IMR-90 (cell line): ENCODE results near the gene DDC. TPM values are rescaled to one million over a fixed set of nuclear protein-coding genes. Genes with fewer than 3 reads are reported as not detected.

Experiments used
- ATAC-seq: fragments of 200-7000 bp; cut with Tn5 transposase; 2 replicates; pipeline ENCODE4 v1.9.1; 2020; ENCODE audit warnings: low read depth, mild to moderate bottlenecking, moderate library complexity
- BruUV-seq: library from RNA; stranded (reverse); fragments of 400-500 nt; replicated peaks from 2 replicates; lab custom pipeline; 2021; lab: Mats Ljungman, UMichigan
- CTCF ChIA-PET: fragments of 300-600 bp; formaldehyde crosslinking; extraction: SDS; loops from one replicate; lab custom pipeline; 2021; ENCODE audit warnings: antibody characterized with exemption; lab: Yijun Ruan, JAX
- POLR2A ChIA-PET: fragments of 300-600 bp; sonication (Branson Sonifier 250); formaldehyde crosslinking; loops from one replicate; lab custom pipeline; 2022; ENCODE audit warnings: antibody characterized with exemption; ENCODE audit not compliant: unreplicated experiment; lab: Charles Lee
- DNase-seq: peaks from one replicate; pipeline ENCODE4 v3.0.0; 2013
- H2AFZ ChIP-seq: replicated peaks from 2 replicates; pipeline ENCODE3; 2013; ENCODE audit warnings: low read length, mild to moderate bottlenecking; ENCODE audit not compliant: poor library complexity
- H2AK5ac ChIP-seq: 2 replicates; pipeline ENCODE4 v1.6.1; 2013; ENCODE audit warnings: low read depth, low read length, inconsistent platforms
- H2AK9ac ChIP-seq: replicated peaks from 2 replicates; pipeline ENCODE3; 2013; ENCODE audit warnings: mild to moderate bottlenecking, low read depth, low read length, moderate library complexity; ENCODE audit not compliant: poor library complexity
- H2BK120ac ChIP-seq: 2 replicates; pipeline ENCODE4 v1.6.1; 2013; ENCODE audit warnings: low read depth, low read length, inconsistent platforms
- H2BK15ac ChIP-seq: 3 replicates; pipeline ENCODE4 v1.6.1; 2013; ENCODE audit warnings: low read depth, low read length, inconsistent platforms
- H2BK20ac ChIP-seq: 2 replicates; pipeline ENCODE4 v1.6.1; 2013; ENCODE audit warnings: low read depth, mild to moderate bottlenecking, inconsistent platforms, low read length, moderate library complexity
- H2BK5ac ChIP-seq: 2 replicates; pipeline ENCODE4 v1.6.1; 2013; ENCODE audit warnings: mild to moderate bottlenecking, low read depth, low read length, inconsistent platforms; ENCODE audit not compliant: poor library complexity, severe bottlenecking
- H3K14ac ChIP-seq: replicated peaks from 2 replicates; pipeline ENCODE4 v1.6.1; 2013; ENCODE audit warnings: low read depth, low read length, inconsistent platforms
- H3K18ac ChIP-seq: 2 replicates; pipeline ENCODE4 v1.6.1; 2013; ENCODE audit warnings: low read depth, low read length, control low read depth
- H3K23ac ChIP-seq: 2 replicates; pipeline ENCODE4 v1.6.1; 2013; ENCODE audit warnings: low read depth, low read length, inconsistent platforms
- H3K27ac ChIP-seq: 2 replicates; pipeline ENCODE4 v1.5.1; 2013; ENCODE audit warnings: mild to moderate bottlenecking, control low read depth, low read length; ENCODE audit not compliant: insufficient read depth
- H3K27me3 ChIP-seq: 2 replicates; pipeline ENCODE4 v1.6.1; 2013; ENCODE audit warnings: low read length; ENCODE audit not compliant: control insufficient read depth, insufficient read depth
- H3K36me3 ChIP-seq: 2 replicates; pipeline ENCODE4 v1.6.1; 2013; ENCODE audit warnings: low read length, mixed read lengths; ENCODE audit not compliant: control insufficient read depth, insufficient read depth
- H3K4ac ChIP-seq: 2 replicates; pipeline ENCODE4 v1.6.1; 2013; ENCODE audit warnings: low read depth, low read length, inconsistent platforms
- H3K4me1 ChIP-seq: 2 replicates; pipeline ENCODE4 v1.6.1; 2013; ENCODE audit warnings: low read length, mixed read lengths; ENCODE audit not compliant: control insufficient read depth, insufficient read depth
- H3K4me2 ChIP-seq: 2 replicates; pipeline ENCODE4 v1.6.1; 2013; ENCODE audit warnings: low read depth, mild to moderate bottlenecking, control low read depth, low read length, moderate library complexity
- H3K4me3 ChIP-seq: 2 replicates; pipeline ENCODE4 v1.5.1; 2013; ENCODE audit warnings: low read depth, mild to moderate bottlenecking, control low read depth, low read length, moderate library complexity; ENCODE audit not compliant: insufficient read depth
- H3K56ac ChIP-seq: 2 replicates; pipeline ENCODE4 v1.6.1; 2013; ENCODE audit warnings: low read length, inconsistent platforms; ENCODE audit not compliant: insufficient read depth; ENCODE audit errors: extremely low read depth
- H3K79me1 ChIP-seq, 2 experiments: 2 replicates each; pipeline ENCODE4 v1.6.1; 2013; ENCODE audit warnings: low read length in 2 of 2, inconsistent platforms in 1 of 2, low read depth in 1 of 2
- H3K9ac ChIP-seq: 2 replicates; pipeline ENCODE4 v1.6.1; 2013; ENCODE audit warnings: low read depth, low read length, control low read depth
- H3K9me1 ChIP-seq: 2 replicates; pipeline ENCODE4 v1.6.1; 2013; ENCODE audit warnings: low read length, inconsistent platforms; ENCODE audit not compliant: insufficient read depth
- H3K9me3 ChIP-seq: 2 replicates; pipeline ENCODE4 v1.6.1; 2013; ENCODE audit warnings: low read length; ENCODE audit not compliant: control insufficient read depth, insufficient read depth
- H4K20me1 ChIP-seq: 2 replicates; pipeline ENCODE4 v1.6.1; 2013; ENCODE audit warnings: low read length, inconsistent platforms; ENCODE audit not compliant: insufficient read depth
- H4K5ac ChIP-seq: 2 replicates; pipeline ENCODE4 v1.6.1; 2013; ENCODE audit warnings: mild to moderate bottlenecking, low read depth, low read length, control low read depth
- H4K8ac ChIP-seq, 2 experiments: 2 replicates each; pipeline ENCODE4 v1.6.1; 2013; ENCODE audit warnings: low read depth in 2 of 2, low read length in 2 of 2, control low read depth in 1 of 2, inconsistent platforms in 1 of 2
- H4K91ac ChIP-seq: 2 replicates; pipeline ENCODE4 v1.6.1; 2013; ENCODE audit warnings: low read depth, low read length, inconsistent platforms; ENCODE audit not compliant: insufficient read depth
- BHLHE40 ChIP-seq: fragments of 150-350 bp; IDR thresholded peaks from 2 replicates; pipeline ENCODE4 v1.6.1; 2016; ENCODE audit warnings: mild to moderate bottlenecking, low read depth, low read length
- CEBPB ChIP-seq: IDR thresholded peaks from 2 replicates; pipeline ENCODE4 v1.6.1; 2012; ENCODE audit warnings: low read depth, low read length, improper control_type of control experiment
- MXI1 ChIP-seq: IDR thresholded peaks from 2 replicates; pipeline ENCODE4 v1.6.1; 2012; ENCODE audit warnings: low read depth, mild to moderate bottlenecking, low read length, moderate library complexity, borderline replicate concordance
- NFE2L2 ChIP-seq: fragments of 150-350 bp; IDR thresholded peaks from 2 replicates; pipeline ENCODE4 v1.6.1; 2016; ENCODE audit warnings: low read depth, mild to moderate bottlenecking, low read length
- RCOR1 ChIP-seq: IDR thresholded peaks from 2 replicates; pipeline ENCODE4 v1.6.1; 2012; ENCODE audit warnings: mild to moderate bottlenecking, low read length, improper control_type of control experiment; ENCODE audit not compliant: insufficient replicate concordance
- SMC3 ChIP-seq: fragments of 150-350 bp; IDR thresholded peaks from 2 replicates; pipeline ENCODE4 v1.6.1; 2016; ENCODE audit warnings: low read depth, mild to moderate bottlenecking, antibody characterized with exemption, low read length, moderate library complexity
- WGBS, 2 experiments: methylation state at CpG; one replicate each; pipeline versions ENCODE4 v1.1.5 to v1.1.7; 2013; ENCODE audit warnings: missing lambda C conversion rate in 2 of 2; ENCODE audit not compliant: insufficient read length in 1 of 2; ENCODE audit errors: extremely low coverage in 2 of 2; 5-methylcytosine and 5-hydroxymethylcytosine counted together
- dilution Hi-C: fragments of 300-500 bp; cut with HindIII; formaldehyde crosslinking; loops from one replicate; pipeline ENCODE4 v1.14.3; 2018; ENCODE audit warnings: low sequenced_read_pairs; ENCODE audit not compliant: unreplicated experiment
- in situ Hi-C: fragments of 300-500 bp; cut with MboI; formaldehyde crosslinking; loops from 3 replicates; pipeline ENCODE4 v1.14.3; 2019; ENCODE audit warnings: low sequenced_read_pairs, inconsistent platforms, mixed read lengths
- intact Hi-C: fragments of 100-400 bp; cut with micrococcal nuclease; formaldehyde crosslinking; loops from 2 replicates; pipeline ENCODE4 v1.10.0; 2022
- polyA plus RNA-seq, 3 experiments: library from polyadenylated mRNA; depleted of rRNA; stranded (reverse); fragments of >200 nt; gene quantifications; 2 replicates each; pipeline ENCODE4 v1.2.3, GENCODE V29; 2012; ENCODE audit warnings: low replicate concordance in 1 of 3
- total RNA-seq: library from RNA; depleted of rRNA; stranded (reverse); fragments of >200 nt; gene quantifications from 2 replicates; pipeline ENCODE4 v1.2.3, GENCODE V29; 2012
- TF ChIP-seq, protein P1 (sequence below): conservative IDR thresholded peaks from 2 replicates; pipeline ENCODE4 v1.5.1; 2012; ENCODE audit warnings: mild to moderate bottlenecking, low read depth, low read length, improper control_type of control experiment
- TF ChIP-seq, protein P2 (sequence below): fragments of 150-350 bp; IDR thresholded peaks from 2 replicates; pipeline ENCODE4 v1.6.1; 2017; ENCODE audit warnings: mild to moderate bottlenecking, antibody characterized with exemption, low read length, low read depth

Gene DDC
- total and polyA plus RNA-seq, 2 of the 4 experiments (the other 2 are of a cell fraction), result not detected

DNA sequence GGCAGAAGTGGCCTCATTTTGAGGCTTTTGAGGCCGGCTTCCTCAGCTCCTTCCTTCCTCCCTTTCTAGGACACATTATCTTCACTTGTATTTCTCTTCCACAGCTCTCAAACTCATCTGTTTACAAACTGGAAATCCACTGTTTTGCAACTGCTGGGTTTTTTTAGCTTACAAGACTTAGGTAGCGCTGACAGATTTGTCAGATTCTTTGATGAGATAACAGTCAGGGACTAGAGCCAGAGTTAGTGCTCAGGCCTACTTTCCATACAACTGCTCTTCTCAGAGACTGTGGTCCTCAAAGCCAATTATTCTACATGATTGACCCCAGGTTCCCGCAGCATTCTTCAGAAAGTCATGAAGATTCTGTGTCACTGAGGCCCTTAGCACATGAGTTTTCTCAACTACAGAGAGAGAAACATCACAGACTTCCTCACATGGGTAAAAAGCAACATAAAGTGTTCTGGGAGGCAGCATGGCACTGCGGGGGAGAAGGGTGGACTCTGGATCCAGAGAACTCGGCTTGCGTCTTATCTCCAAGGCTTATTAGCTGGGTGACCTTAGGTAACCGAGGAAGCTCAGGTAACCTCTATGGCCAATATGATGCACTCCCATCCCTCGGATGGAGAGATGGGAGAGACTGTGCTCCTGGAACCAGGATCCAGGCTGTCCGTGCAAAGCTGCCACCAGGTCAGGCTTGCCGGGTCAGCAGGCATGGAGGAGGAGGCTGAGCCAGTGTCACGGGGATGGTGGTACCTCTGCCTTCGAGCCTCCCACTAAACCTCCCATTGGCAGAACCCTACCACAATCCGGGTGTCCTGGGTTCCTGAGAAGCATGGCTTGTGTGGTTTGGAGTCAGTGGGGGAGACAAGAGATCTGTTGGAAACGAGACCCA is 10.5 kb downstream of the DDC start:
- intact Hi-C loops, result no loop called here
- Histone ChIP-seq H2BK5ac (no peak overlapping the region), H3K56ac (no peak overlapping the region), H2BK120ac (no peak overlapping the region), H2AFZ (no peak overlapping the region), H3K4ac (no peak overlapping the region), H3K14ac (no peak overlapping the region), H2AK5ac (no peak overlapping the region), H3K9me1 (no peaks in the 10 kb centered on the region), H3K9ac (no peak overlapping the region), H4K5ac (no peak overlapping the region), H2AK9ac (no peak overlapping the region), H4K91ac (no peak overlapping the region), H3K9me3 (no peaks in the 10 kb centered on the region), H4K8ac (no peak overlapping the region), H3K79me1 (no peaks in the 10 kb centered on the region), H3K4me3 (no peak overlapping the region), H3K27me3 (peaks cover 3% of the 10 kb centered on the region), H3K27ac (no peak overlapping the region), H2BK20ac (no peak overlapping the region), H3K4me1 (no peaks in the 10 kb centered on the region), H3K36me3 (no peaks in the 10 kb centered on the region), H3K18ac (no peak overlapping the region), H2BK15ac (no peak overlapping the region), H3K4me2 (no peak overlapping the region), H4K20me1 (no peaks in the 10 kb centered on the region), H3K23ac (no peak overlapping the region)
- dilution Hi-C loops, result no loop called here
- ChIA-PET POLR2A (no interaction called here), CTCF (no interaction called here)
- ATAC-seq, result no peak
- DNase-seq, result no peak
- no peak for TF ChIP-seq CEBPB
- no peak for TF ChIP-seq MXI1
- TF ChIP-seq SMC3, result no peak
- TF ChIP-seq RCOR1, result no peak
- TF ChIP-seq, protein P1, sequence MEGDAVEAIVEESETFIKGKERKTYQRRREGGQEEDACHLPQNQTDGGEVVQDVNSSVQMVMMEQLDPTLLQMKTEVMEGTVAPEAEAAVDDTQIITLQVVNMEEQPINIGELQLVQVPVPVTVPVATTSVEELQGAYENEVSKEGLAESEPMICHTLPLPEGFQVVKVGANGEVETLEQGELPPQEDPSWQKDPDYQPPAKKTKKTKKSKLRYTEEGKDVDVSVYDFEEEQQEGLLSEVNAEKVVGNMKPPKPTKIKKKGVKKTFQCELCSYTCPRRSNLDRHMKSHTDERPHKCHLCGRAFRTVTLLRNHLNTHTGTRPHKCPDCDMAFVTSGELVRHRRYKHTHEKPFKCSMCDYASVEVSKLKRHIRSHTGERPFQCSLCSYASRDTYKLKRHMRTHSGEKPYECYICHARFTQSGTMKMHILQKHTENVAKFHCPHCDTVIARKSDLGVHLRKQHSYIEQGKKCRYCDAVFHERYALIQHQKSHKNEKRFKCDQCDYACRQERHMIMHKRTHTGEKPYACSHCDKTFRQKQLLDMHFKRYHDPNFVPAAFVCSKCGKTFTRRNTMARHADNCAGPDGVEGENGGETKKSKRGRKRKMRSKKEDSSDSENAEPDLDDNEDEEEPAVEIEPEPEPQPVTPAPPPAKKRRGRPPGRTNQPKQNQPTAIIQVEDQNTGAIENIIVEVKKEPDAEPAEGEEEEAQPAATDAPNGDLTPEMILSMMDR, result no peak
- TF ChIP-seq, protein P2, sequence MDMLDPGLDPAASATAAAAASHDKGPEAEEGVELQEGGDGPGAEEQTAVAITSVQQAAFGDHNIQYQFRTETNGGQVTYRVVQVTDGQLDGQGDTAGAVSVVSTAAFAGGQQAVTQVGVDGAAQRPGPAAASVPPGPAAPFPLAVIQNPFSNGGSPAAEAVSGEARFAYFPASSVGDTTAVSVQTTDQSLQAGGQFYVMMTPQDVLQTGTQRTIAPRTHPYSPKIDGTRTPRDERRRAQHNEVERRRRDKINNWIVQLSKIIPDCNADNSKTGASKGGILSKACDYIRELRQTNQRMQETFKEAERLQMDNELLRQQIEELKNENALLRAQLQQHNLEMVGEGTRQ, result no peak
- no peak for TF ChIP-seq BHLHE40
- TF ChIP-seq NFE2L2, result no peak
- 50% methylated on average over 1 of the region's 14 CpGs; no CpG with 5 or more reads in 1 of the 2 experiments for WGBS, 2 experiments
- no TSS peak for BruUV-seq
- in situ Hi-C loops, result no loop called here
